Measurements from ENCODE around the gene NTHL1. TPM values are rescaled to one million over a fixed set of nuclear protein-coding genes. Genes with fewer than 3 reads are reported as not detected.

NTHL1 gene
- total and polyA plus RNA-seq, 2 of the 13 experiments (the other 11 are each of a cell fraction or from before 2014, with no cell fraction given): 47.5 to 64.9 TPM

- TF ChIP-seq TSC22D2 (CRISPR knock-in tag; IDR thresholded peaks at IDR 0.05; ENCODE audit: borderline replicate concordance) (0 out of 2 replicates have a peak, but pooled peaks have one; percentile 33), SMARCE1 (IDR thresholded peaks at IDR 0.05; ENCODE audit: borderline replicate concordance) (no peak), NFIB (CRISPR knock-in tag; IDR thresholded peaks at IDR 0.05; ENCODE audit: borderline replicate concordance) (no peak), CENPT (CRISPR knock-in tag; IDR thresholded peaks at IDR 0.05; ENCODE audit: low read depth) (no peak), ZNF646 (CRISPR knock-in tag; IDR thresholded peaks at IDR 0.05) (peak; percentile 55; the same call in 1 of the 2 replicates), MXD1 (CRISPR knock-in tag; IDR thresholded peaks at IDR 0.05) (peak; percentile 84), DZIP1 (CRISPR knock-in tag; IDR thresholded peaks at IDR 0.05) (peak; percentile 81), MAFG (CRISPR knock-in tag; IDR thresholded peaks at IDR 0.05) (no peak), ZBTB10 (CRISPR knock-in tag; IDR thresholded peaks at IDR 0.05; ENCODE audit: borderline replicate concordance) (no peak), RARG (CRISPR knock-in tag; IDR thresholded peaks at IDR 0.05; ENCODE audit: low read depth) (no peak), ZFAT (CRISPR knock-in tag; conservative IDR thresholded peaks at IDR 0.05) (no peak), KLF15 (CRISPR knock-in tag; IDR thresholded peaks at IDR 0.05; ENCODE audit: borderline replicate concordance) (no peak), RXRA (CRISPR knock-in tag; IDR thresholded peaks at IDR 0.05) (peak; percentile 42), TERF1 (CRISPR knock-in tag; IDR thresholded peaks at IDR 0.05) (no peak)
Measured at GRCh38 chr16:2047330-2048115, at the start of gene NTHL1, which contains the start of gene TSC2 (continued).
